ENCODE data around the gene TTI1.

The TTI1 gene

DNA sequence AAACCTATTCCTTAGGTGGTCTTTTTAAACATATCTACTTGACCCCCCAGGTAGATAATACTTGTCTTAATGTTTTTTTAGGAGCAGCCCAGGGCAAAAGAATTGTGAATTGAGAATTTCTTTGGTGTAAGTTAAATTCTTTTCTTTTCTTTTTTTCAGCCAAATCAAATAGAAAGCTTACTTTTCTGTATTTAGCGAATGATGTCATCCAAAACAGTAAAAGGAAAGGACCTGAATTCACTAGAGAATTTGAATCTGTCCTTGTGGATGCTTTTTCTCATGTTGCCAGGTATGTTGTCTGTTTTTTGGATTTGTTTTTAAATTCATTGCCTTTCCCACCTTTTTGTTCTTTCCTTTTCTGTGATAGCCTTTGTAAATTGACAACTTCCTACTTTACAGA lies 7.0 kb upstream of the TTI1 start:
- Mint-ChIP-seq H3K4me3 (no peak overlapping the region), H3K27ac (no peak overlapping the region), H3K9me3 (no peaks in the 10 kb centered on the region), H3K36me3 (ENCODE audit: low read depth) (peaks cover 57% of the 10 kb centered on the region), H3K4me1 (peaks cover 36% of the 10 kb centered on the region), H3K27me3 (ENCODE audit: low read depth) (no peaks in the 10 kb centered on the region)
- TF ChIP-seq, protein P1, sequence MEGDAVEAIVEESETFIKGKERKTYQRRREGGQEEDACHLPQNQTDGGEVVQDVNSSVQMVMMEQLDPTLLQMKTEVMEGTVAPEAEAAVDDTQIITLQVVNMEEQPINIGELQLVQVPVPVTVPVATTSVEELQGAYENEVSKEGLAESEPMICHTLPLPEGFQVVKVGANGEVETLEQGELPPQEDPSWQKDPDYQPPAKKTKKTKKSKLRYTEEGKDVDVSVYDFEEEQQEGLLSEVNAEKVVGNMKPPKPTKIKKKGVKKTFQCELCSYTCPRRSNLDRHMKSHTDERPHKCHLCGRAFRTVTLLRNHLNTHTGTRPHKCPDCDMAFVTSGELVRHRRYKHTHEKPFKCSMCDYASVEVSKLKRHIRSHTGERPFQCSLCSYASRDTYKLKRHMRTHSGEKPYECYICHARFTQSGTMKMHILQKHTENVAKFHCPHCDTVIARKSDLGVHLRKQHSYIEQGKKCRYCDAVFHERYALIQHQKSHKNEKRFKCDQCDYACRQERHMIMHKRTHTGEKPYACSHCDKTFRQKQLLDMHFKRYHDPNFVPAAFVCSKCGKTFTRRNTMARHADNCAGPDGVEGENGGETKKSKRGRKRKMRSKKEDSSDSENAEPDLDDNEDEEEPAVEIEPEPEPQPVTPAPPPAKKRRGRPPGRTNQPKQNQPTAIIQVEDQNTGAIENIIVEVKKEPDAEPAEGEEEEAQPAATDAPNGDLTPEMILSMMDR (IDR thresholded peaks at IDR 0.05; ENCODE audit: unreplicated experiment in 3 of 3) = no peak

DNA sequence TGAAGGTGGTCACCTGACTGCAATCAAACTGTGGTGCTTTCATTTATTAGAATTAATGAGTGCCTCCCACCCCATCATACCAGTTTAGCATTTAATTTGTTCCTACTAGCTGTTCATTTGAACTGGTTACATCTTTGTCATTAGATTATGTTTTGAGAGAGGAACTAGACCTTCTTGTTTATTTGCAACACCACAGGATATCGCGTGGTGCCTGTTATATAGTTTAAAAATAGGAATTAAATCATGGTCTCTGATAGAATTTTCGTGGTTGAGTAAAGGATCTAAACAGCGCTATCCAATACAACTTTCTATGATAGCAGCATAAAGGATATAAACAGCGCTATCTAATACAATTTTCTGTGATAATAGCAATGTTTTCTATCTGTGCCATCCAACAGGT lies 3.1 kb upstream of the TTI1 start:
- TF ChIP-seq, protein P1 (IDR thresholded peaks at IDR 0.05; ENCODE audit: unreplicated experiment in 3 of 3) = no peak
- Mint-ChIP-seq H3K36me3 (ENCODE audit: low read depth) (peaks cover 38% of the 10 kb centered on the region), H3K4me1 (peaks cover 36% of the 10 kb centered on the region), H3K9me3 (no peaks in the 10 kb centered on the region), H3K27me3 (ENCODE audit: low read depth) (no peaks in the 10 kb centered on the region), H3K27ac (no peak overlapping the region), H3K4me3 (peak overlapping the region; percentile 71 to 97 (median 82))

DNA sequence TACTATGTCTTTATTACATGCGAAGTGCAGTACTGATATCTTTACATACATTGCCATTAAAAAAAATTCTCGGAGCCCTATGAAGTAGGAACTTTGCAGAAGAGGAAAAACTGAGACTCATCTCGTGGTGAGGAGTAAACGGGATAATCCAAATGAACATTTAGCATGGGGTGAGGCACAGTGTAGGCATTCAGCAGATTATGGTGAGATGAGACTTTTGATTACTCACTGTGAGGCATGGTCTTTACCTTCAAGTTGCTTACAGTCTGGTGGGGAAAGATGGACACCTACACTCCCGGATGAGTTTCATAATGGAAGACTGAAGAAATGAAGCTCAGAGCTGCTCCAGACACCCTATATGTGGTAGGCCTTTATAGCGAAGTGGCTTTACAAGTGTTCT lies 1.7 kb upstream of the TTI1 start:
- TF ChIP-seq, protein P1 (IDR thresholded peaks at IDR 0.05; ENCODE audit: unreplicated experiment in 3 of 3) = no peak
- peaks cover 35% of the 10 kb centered on the region for H3K36me3 Mint-ChIP-seq (ENCODE audit: low read depth)
- H3K27me3 Mint-ChIP-seq (ENCODE audit: low read depth) = no peaks in the 10 kb centered on the region
- H3K4me3 Mint-ChIP-seq = peak overlapping the region; percentile 96 to 98 (median 97)
- H3K9me3 Mint-ChIP-seq = peaks cover 3% of the 10 kb centered on the region
- H3K4me1 Mint-ChIP-seq = peaks cover 36% of the 10 kb centered on the region
- H3K27ac Mint-ChIP-seq = peak overlapping the region; percentile 86 to 99 (median 96)

DNA sequence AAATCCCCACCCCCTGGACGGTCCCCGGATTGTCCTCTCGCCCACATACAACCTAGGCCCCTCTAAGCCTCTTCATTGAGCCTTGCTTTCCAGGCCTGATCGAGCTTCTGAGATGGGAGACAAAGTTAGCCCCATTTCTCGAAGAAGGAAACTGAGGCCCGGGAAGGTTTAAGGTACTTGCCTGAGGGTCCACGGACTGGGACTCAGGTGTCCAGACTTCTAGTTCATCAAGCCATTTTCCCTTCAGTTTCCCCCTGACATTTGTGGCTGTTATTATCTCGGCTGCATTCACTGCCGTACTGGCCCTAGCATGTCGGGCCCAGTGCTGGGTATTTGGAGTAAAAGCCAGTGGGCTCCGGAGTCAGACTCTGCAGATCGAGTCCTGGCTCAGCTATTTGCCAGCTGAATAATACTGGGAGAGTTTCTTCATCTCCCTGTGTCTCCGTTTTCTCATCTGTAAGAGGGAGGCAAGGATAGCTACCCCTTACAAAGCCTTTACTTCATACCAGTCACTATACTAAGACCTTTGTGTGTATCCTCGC lies 923 bp upstream of the TTI1 start:
- H3K27ac Mint-ChIP-seq = peak overlapping the region; percentile 86 to 99 (median 96)
- no peaks in the 10 kb centered on the region for H3K27me3 Mint-ChIP-seq (ENCODE audit: low read depth)
- H3K36me3 Mint-ChIP-seq (ENCODE audit: low read depth) = peaks cover 38% of the 10 kb centered on the region
- H3K4me3 Mint-ChIP-seq = peak overlapping the region; percentile 96 to 98 (median 97)
- TF ChIP-seq, protein P1 (IDR thresholded peaks at IDR 0.05; ENCODE audit: unreplicated experiment in 3 of 3) = no peak
- H3K9me3 Mint-ChIP-seq = peaks cover 6% of the 10 kb centered on the region
- H3K4me1 Mint-ChIP-seq = peaks cover 36% of the 10 kb centered on the region

DNA sequence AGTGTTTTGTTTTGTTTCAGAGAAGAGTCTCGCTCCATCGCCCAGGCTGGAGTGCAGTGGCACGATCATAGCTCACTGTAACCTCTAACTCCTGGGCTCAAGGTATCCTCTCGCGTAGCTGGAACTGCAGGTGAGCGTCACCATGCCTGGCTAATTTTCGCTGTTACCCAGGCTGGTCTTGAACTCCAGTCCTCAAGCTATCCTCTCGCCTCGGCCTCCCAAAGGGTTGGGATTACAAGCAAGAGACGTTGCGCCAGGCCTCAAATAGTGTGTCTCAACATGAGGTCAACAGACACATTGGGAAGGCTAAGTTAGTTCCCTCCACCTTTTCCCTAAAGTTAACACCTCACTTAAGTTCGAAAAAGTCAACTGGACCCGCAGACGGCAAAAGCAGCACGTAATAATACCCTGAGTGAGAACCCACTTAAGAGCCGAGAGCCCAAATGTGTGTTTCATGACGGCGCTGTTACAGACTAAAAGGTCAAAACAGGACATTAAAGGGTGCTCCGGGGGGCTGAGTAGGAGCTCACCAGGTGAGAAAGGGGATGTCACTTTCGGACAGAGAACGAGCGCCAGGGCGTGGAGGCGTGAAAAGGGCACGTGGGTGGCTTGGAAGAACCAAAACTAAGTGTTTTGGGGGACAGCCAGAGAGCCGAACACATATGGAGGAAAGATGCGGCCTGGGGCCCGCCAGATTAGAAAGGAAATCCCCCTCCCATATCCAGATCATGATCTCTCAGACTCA lies 499 bp downstream of the TTI1 start:
- H3K27ac Mint-ChIP-seq = peak overlapping the region; percentile 86 to 99 (median 96)
- peaks cover 50% of the 10 kb centered on the region for H3K36me3 Mint-ChIP-seq (ENCODE audit: low read depth)
- TF ChIP-seq, protein P1 (IDR thresholded peaks at IDR 0.05; ENCODE audit: unreplicated experiment in 3 of 3) = no peak
- H3K4me3 Mint-ChIP-seq = peak overlapping the region; percentile 96 to 98 (median 97)
- peaks cover 36% of the 10 kb centered on the region for H3K4me1 Mint-ChIP-seq
- H3K9me3 Mint-ChIP-seq = peaks cover 9% of the 10 kb centered on the region
- no peaks in the 10 kb centered on the region for H3K27me3 Mint-ChIP-seq (ENCODE audit: low read depth)
